HTR-8/SVneo (cell line): ENCODE measurements around the gene CDK12.
"Not testable (repeated sequence)": the region's sequence is repeated elsewhere in the genome, so short reads cannot be mapped to it uniquely, and the experiment has no call there.

Experiments
- DNase-seq: peaks from one replicate; pipeline ENCODE4 v3.0.0; 2011; ENCODE audit warnings: low spot score, mixed read lengths; ENCODE audit not compliant: insufficient read length
- FAIRE-seq: peaks from 2 replicates; lab custom pipeline; 2011; peaks lifted over from hg19 to GRCh38; lab: Jason Lieb, UNC

The CDK12 gene

DNA sequence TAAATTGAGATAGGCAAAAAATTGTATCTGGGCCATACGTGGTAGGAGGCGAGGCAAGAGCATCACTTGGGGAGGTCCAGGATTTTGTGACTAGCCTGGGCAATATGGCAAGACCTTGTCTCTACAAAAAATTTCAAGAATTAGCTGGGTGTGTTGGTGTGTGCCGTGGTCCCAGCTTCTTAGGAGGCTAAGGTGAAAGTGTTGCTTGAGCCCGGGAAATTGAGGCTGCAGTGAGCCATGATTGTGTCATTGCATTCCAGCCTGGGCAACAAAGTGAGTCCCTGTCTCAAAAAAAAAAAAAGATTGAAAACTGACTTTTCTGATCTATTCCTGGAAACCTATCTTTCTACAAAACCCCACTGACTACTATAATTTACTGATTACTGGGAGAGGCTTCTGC lies 26.7 kb downstream of the CDK12 start:
- no peak for FAIRE-seq
- DNase-seq = no peak

GRCh38 chr17:39496921-39497320 lies 35.6 kb downstream of the CDK12 start:
- not testable (repeated sequence) for DNase-seq, FAIRE-seq

- DNase-seq (no peak), FAIRE-seq (no peak)
These were observed 46.2 kb downstream of the CDK12 start for GRCh38 chr17:39507511-39507910.

DNA sequence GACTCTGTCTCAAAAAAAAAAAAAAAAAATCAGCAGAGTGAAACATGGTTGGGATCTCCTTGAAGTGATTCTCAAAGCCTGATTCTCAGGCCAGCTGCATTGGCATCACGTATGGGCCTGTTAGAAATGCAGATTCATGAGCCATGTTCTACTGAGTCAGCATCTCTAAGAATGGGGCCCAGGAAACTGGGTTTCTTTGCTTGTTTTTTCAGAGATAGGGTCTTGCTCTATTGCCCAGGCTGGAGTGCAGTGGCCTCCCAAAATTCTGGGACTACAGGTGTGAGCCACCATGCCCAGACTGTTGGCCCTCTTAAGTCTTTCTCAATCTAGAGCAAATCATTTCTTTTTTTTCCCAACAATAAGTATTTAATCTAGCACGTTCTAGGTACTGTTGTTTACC lies 47.7 kb downstream of the CDK12 start:
- DNase-seq (no peak), FAIRE-seq (no peak)

GRCh38 chr17:39513309-39513708 lies 52.0 kb downstream of the CDK12 start:
- no peak for FAIRE-seq
- no peak for DNase-seq

- FAIRE-seq (no peak), DNase-seq (no peak)
These were observed 52.6 kb downstream of the CDK12 start for GRCh38 chr17:39513915-39514314.

GRCh38 chr17:39517224-39517623 lies 55.9 kb downstream of the CDK12 start:
- FAIRE-seq = no peak

GRCh38 chr17:39525801-39526506 lies 64.7 kb downstream of the CDK12 start:
- no peak for FAIRE-seq

More at GRCh38 chr17:39517224-39517623, 55.9 kb downstream of the CDK12 start:
- no peak for DNase-seq

DNA sequence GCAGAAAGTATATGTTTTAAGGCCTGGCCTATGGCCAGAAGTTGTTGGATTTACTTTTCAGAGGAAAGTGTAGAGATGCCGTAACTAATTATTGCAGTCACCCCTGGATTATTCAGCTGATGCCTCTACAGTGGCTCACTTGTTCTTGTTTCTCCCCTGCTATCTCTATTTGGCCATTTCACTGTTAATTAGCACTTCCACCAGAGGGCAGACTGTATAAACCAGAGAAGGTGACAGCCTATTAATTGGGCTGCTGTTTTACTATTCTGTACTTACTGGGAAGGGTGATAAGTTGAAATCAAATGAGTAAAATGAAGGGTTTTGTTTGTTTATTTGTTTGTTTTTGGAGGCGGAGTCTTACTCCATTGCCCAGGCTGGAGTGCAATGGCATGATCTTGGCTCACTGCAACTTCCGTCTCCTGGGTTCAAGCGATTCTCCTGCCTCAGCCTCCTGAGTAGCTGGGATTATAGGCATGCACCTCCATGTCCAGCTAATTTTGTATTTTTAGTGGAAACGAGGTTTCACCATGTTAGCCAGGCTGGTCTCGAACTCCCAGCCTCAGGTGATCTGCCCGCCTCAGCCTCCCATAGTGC lies 66.0 kb downstream of the CDK12 start:
- FAIRE-seq (no peak), DNase-seq (no peak)

More at GRCh38 chr17:39525801-39526506, 64.7 kb downstream of the CDK12 start:
- no peak for DNase-seq

DNA sequence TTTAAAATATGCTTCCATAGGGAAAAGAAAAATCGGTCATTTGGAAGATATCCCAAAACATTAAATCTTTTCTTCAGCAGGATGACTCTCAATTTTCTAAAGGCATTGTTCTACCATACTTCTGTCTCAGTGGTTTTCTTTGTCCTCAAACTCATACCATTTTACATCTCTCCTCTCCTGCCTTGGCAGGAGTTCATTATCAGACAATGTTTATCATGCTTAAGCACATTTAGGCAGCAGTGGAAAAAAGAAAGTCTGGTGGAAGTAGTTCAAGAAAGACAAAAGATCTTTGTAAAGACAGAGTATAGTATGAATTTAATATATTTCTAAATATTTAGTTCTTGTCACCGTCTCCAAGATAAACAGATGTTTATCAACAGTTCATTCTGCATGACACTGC lies 68.2 kb downstream of the CDK12 start:
- FAIRE-seq = no peak
- DNase-seq = no peak

DNA sequence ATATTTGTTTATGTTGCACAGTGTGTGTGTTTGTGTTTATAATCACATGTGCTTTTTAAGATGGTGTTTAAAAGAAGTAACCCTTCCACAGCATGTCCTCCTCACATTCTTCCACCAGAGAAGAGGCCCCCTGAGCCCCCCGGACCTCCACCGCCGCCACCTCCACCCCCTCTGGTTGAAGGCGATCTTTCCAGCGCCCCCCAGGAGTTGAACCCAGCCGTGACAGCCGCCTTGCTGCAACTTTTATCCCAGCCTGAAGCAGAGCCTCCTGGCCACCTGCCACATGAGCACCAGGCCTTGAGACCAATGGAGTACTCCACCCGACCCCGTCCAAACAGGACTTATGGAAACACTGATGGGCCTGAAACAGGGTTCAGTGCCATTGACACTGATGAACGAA lies 69.2 kb downstream of the CDK12 start:
- no peak for FAIRE-seq
- DNase-seq = no peak

DNA sequence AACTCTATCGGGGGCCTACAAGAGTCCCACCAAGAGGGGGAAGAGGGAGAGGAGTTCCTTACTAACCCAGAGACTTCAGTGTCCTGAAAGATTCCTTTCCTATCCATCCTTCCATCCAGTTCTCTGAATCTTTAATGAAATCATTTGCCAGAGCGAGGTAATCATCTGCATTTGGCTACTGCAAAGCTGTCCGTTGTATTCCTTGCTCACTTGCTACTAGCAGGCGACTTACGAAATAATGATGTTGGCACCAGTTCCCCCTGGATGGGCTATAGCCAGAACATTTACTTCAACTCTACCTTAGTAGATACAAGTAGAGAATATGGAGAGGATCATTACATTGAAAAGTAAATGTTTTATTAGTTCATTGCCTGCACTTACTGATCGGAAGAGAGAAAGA lies 70.0 kb downstream of the CDK12 start:
- DNase-seq (no peak), FAIRE-seq (no peak)

GRCh38 chr17:39533891-39534290 lies 72.6 kb downstream of the CDK12 start:
- FAIRE-seq = no peak
- no peak for DNase-seq

DNA sequence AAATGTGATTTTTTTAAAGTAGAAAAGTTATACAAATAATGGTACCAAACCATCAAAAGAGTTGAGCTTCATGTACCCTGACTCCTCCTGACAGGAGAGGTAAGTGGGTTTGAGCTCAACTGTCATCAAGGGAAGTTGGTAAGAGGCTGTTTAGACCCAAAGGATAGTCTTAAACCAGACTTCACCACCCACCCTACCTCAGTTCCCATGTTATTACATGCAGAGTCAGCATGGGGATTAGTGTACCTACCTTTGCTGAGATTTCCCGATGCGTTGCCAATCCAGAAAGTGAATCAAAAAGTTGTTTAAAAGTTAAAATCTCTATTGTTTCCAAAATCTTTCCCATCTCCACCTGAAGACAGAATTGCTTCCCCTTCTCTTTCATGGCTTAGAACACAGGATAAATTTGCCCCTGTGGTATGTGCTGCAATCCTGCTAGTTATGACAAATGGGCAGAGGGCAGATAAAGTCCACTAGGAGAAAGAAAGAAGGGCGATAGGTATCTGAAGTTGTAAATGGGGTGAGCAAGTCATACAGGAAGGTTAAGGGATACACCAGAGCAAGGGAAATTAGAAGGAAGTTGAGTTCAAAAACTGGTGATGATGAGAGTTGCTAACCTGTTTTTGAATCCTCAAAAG lies 73.6 kb downstream of the CDK12 start:
- no peak for FAIRE-seq

GRCh38 chr17:39536468-39536867 lies 75.2 kb downstream of the CDK12 start:
- FAIRE-seq = no peak
- DNase-seq = no peak

More for the DNA sequence above, 73.6 kb downstream of the CDK12 start:
- no peak for DNase-seq

DNA sequence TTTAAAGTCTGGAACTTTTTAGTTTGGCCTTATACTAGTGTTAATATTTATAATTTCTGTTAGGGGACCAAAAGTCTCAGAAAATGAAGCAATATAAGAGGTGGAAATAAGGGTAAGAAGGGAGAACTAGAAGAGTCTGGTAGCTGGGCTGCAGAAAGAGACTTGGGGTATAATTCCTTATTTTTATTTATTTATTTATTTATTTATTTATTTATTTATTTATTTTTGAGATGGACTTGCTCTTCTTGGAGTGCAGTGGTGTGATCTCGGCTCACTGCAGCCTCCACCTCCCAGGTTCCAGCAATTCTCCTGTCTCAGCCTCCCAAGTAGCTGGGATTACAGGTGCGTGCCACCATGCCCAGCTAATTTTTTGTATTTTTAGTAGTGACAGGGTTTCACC lies 76.1 kb downstream of the CDK12 start:
- not testable (repeated sequence) for DNase-seq, FAIRE-seq

DNA sequence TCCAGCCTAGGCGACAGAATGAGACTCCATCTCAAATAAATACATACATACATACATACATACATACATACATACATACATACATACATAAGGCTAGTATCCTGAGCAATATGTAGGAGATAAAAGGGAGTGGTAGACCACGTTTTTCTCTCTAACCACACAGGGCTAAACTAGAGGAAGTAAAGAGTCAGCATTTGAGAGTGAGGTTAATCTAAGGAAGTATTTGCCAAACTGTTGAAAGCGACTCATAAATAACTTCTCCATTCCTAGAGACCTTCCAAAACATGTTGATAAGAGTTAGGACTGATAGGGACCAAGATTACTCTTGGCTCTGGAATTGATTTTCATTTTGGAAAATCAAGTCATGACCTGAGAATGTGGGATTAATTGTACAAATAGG lies 77.6 kb downstream of the CDK12 start:
- no peak for DNase-seq
- FAIRE-seq = no peak

- FAIRE-seq = no peak
- DNase-seq = no peak
These were observed 79.3 kb downstream of the CDK12 start for GRCh38 chr17:39540611-39541010.

- FAIRE-seq = no peak
- DNase-seq = no peak
These were observed 80.4 kb downstream of the CDK12 start for GRCh38 chr17:39541652-39542051.

DNA sequence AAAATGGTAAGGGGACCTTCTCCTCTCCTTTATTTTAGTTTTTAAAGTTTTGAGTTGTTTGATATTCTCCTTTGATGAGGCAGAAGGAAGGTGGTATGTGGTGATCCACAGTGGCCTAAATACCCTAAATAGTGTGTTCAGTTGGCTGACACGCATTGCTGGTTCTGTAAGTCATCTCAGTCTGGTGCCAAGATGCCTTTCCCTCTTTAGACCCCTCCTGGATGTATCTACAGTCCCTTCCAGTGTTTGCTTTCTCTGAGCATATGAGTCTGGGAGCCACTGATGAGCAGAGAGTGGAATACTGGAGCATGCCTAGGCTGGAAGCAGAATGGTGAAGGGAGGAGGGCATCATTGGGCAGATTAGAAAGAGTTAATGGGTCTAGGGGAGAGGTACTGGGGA lies 81.9 kb downstream of the CDK12 start:
- no peak for FAIRE-seq
- no peak for DNase-seq

GRCh38 chr17:39543664-39544063 lies 82.4 kb downstream of the CDK12 start:
- no peak for FAIRE-seq
- no peak for DNase-seq
